CD8-positive, alpha-beta memory T cell (primary cell): ENCODE results near the gene IQCF2. TPM values are rescaled to one million over a fixed set of nuclear protein-coding genes. Genes with fewer than 3 reads are reported as not detected.

Source experiments
- CTCF ChIA-PET: fragments of 350-600 bp; sonication (Branson Sonifier 250); formaldehyde crosslinking; loops from one replicate; lab custom pipeline; 2021; ENCODE audit warnings: antibody characterized with exemption; lab: Charles Lee
- POLR2A ChIA-PET: fragments of 350-600 bp; sonication (Branson Sonifier 250); formaldehyde crosslinking; loops from one replicate; lab custom pipeline; 2021; ENCODE audit warnings: antibody characterized with exemption; lab: Charles Lee
- DNase-seq, 5 donors: peaks; one replicate each; pipeline versions ENCODE4 v3.0.0 to v3.0.0-alpha.2; 2020 to 2022; ENCODE audit warnings: mixed read lengths in 1 of 5
- H3K27ac ChIP-seq: one replicate; pipeline ENCODE4 v1.7.0; 2013; ENCODE audit warnings: low read depth, mild to moderate bottlenecking, low read length, moderate library complexity
- H3K27me3 ChIP-seq: 2 replicates; pipeline ENCODE4 v1.7.0; 2013; ENCODE audit warnings: low read length, mild to moderate bottlenecking; ENCODE audit not compliant: insufficient read depth, poor library complexity, severe bottlenecking
- H3K36me3 ChIP-seq: 2 replicates; pipeline ENCODE4 v1.7.0; 2013; ENCODE audit warnings: mild to moderate bottlenecking, low read length, moderate library complexity; ENCODE audit not compliant: insufficient read depth
- H3K4me1 ChIP-seq: 2 replicates; pipeline ENCODE4 v1.7.0; 2013; ENCODE audit warnings: mild to moderate bottlenecking, low read length, moderate library complexity; ENCODE audit not compliant: insufficient read depth
- H3K4me3 ChIP-seq: 2 replicates; pipeline ENCODE4 v1.7.0; 2013; ENCODE audit warnings: mild to moderate bottlenecking, low read length
- H3K9me3 ChIP-seq: 2 replicates; pipeline ENCODE4 v1.7.0; 2013; ENCODE audit warnings: mild to moderate bottlenecking, low read length
- H3K27ac Mint-ChIP-seq, 8 donors: one replicate each; pipeline ENCODE4 v1.8.0; 2020 to 2021; ENCODE audit warnings: mixed read lengths in 8 of 8, mild to moderate bottlenecking in 6 of 8, inconsistent platforms in 3 of 8, moderate library complexity in 3 of 8
- H3K27me3 Mint-ChIP-seq, 2 donors: one replicate each; pipeline ENCODE4 v1.8.0; 2020 to 2021; ENCODE audit warnings: mixed read lengths in 2 of 2, mild to moderate bottlenecking in 1 of 2, moderate library complexity in 1 of 2
- H3K36me3 Mint-ChIP-seq, 3 donors: one replicate each; pipeline ENCODE4 v1.8.0; 2020 to 2021; ENCODE audit warnings: mixed read lengths in 3 of 3, inconsistent platforms in 1 of 3, mild to moderate bottlenecking in 1 of 3
- H3K4me1 Mint-ChIP-seq, 3 donors: one replicate each; pipeline ENCODE4 v1.8.0; 2020 to 2021; ENCODE audit warnings: mixed read lengths in 3 of 3, inconsistent platforms in 1 of 3, mild to moderate bottlenecking in 1 of 3
- H3K4me3 Mint-ChIP-seq, 7 donors: one replicate each; pipeline ENCODE4 v1.8.0; 2020 to 2021; ENCODE audit warnings: mixed read lengths in 7 of 7, mild to moderate bottlenecking in 6 of 7, moderate library complexity in 4 of 7, inconsistent platforms in 2 of 7
- H3K9me3 Mint-ChIP-seq, 5 donors: one replicate each; pipeline ENCODE4 v1.8.0; 2020 to 2022; ENCODE audit warnings: mixed read lengths in 5 of 5, mild to moderate bottlenecking in 3 of 5, moderate library complexity in 2 of 5, inconsistent platforms in 1 of 5
- polyA plus RNA-seq: library from polyadenylated mRNA; unstranded; fragments of 300-500 nt; fragmentation: Illumina TruSeq; gene quantifications from one replicate; pipeline ENCODE4 v1.2.3, GENCODE V29; 2021
- total RNA-seq, 2 experiments: library from RNA; stranded (reverse); gene quantifications; one replicate each; pipeline ENCODE4 v1.2.3, GENCODE V29; 2021

Gene IQCF2
- total RNA-seq (not detected), polyA plus RNA-seq (not detected)

- Histone ChIP-seq H3K27ac (no peak within 1 kb of the TSS), H3K9me3 (no peaks in the 10 kb centered on the region), H3K27me3 (no peaks in the 10 kb centered on the region), H3K4me1 (no peaks in the 10 kb centered on the region), H3K36me3 (no peaks in the 10 kb centered on the region), H3K4me3 (no peak within 1 kb of the TSS)
- H3K27me3 Mint-ChIP-seq: peaks cover 2 to 28% of the 10 kb centered on the region in 2 donors
- peaks cover 0 to 9% (median 2%) of the 10 kb centered on the region in 3 donors for H3K36me3 Mint-ChIP-seq
- H3K4me3 Mint-ChIP-seq: no peak within 1 kb of the TSS
- no peak for DNase-seq
- peak within 1 kb of the TSS in 1 of 8 donors; percentile 32 for H3K27ac Mint-ChIP-seq
- ChIA-PET POLR2A (no interaction called here), CTCF (no interaction called here)
- H3K9me3 Mint-ChIP-seq: no peaks in the 10 kb centered on the region
- H3K4me1 Mint-ChIP-seq: peaks cover 0 to 8% (median 2%) of the 10 kb centered on the region in 3 donors
Observed at GRCh38 chr3:51860703-51861665, at the start of gene IQCF2. TSS of gene IQCF2 (plus strand) at chr3:51861615. CDS start at chr3:51861667, 52 bp downstream.

DNA sequence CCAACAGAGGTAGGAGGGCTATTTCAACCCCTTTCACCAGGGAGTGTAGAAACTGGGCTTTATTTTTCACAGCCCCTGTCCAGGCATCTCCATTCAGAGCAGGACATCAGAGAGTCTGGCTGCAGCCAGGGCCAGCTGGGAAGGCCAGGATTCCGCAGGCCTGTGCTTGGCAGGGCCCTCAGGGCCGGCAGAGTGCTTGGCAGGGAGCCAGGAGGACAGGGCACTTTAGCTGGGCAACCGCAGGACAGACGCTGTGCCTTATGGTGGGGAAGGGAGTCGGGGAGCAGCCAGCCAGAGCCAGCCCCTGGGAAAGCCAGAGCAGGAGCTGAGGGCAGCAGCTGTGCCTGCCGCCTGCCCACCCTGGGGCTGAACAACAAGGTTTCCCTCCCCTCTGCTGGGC, 47.9 kb upstream of the IQCF2 start:
- peaks cover 21 to 36% of the 10 kb centered on the region in 2 donors for H3K27me3 Mint-ChIP-seq
- POLR2A ChIA-PET: no interaction called here
- Histone ChIP-seq H3K4me1 (no peaks in the 10 kb centered on the region), H3K27ac (no peak overlapping the region), H3K27me3 (no peaks in the 10 kb centered on the region), H3K36me3 (no peaks in the 10 kb centered on the region), H3K4me3 (no peak overlapping the region), H3K9me3 (no peaks in the 10 kb centered on the region)
- CTCF ChIA-PET: no interaction called here
- no peaks in the 10 kb centered on the region for H3K9me3 Mint-ChIP-seq
- no peaks in the 10 kb centered on the region for H3K36me3 Mint-ChIP-seq
- H3K27ac Mint-ChIP-seq: no peak overlapping the region
- no peak for DNase-seq
- H3K4me1 Mint-ChIP-seq: peaks cover 0 to 17% (median 8%) of the 10 kb centered on the region in 3 donors
- H3K4me3 Mint-ChIP-seq: no peak overlapping the region

- no peaks in the 10 kb centered on the region for H3K36me3 Mint-ChIP-seq
- Histone ChIP-seq H3K36me3 (no peaks in the 10 kb centered on the region), H3K4me3 (no peak overlapping the region), H3K4me1 (no peaks in the 10 kb centered on the region), H3K27ac (no peak overlapping the region), H3K27me3 (no peaks in the 10 kb centered on the region), H3K9me3 (no peaks in the 10 kb centered on the region)
- H3K27me3 Mint-ChIP-seq: peaks cover 23 to 38% of the 10 kb centered on the region in 2 donors
- DNase-seq: no peak
- no peak overlapping the region for H3K27ac Mint-ChIP-seq
- peaks cover 0 to 12% (median 5%) of the 10 kb centered on the region in 3 donors for H3K4me1 Mint-ChIP-seq
- ChIA-PET CTCF (no interaction called here), POLR2A (no interaction called here)
- H3K4me3 Mint-ChIP-seq: no peak overlapping the region
- no peaks in the 10 kb centered on the region for H3K9me3 Mint-ChIP-seq
Observed at GRCh38 chr3:51814034-51814433, 47.4 kb upstream of the IQCF2 start.

- CTCF ChIA-PET: no interaction called here
- POLR2A ChIA-PET: no interaction called here
- Mint-ChIP-seq H3K9me3 (no peaks in the 10 kb centered on the region), H3K4me1 (peaks cover 2 to 11% (median 3%) of the 10 kb centered on the region in 3 donors), H3K36me3 (no peaks in the 10 kb centered on the region), H3K27ac (no peak overlapping the region), H3K4me3 (no peak overlapping the region), H3K27me3 (peaks cover 23 to 49% of the 10 kb centered on the region in 2 donors)
- DNase-seq: no peak
- Histone ChIP-seq H3K36me3 (no peaks in the 10 kb centered on the region), H3K27me3 (no peaks in the 10 kb centered on the region), H3K27ac (no peak overlapping the region), H3K4me3 (no peak overlapping the region), H3K9me3 (no peaks in the 10 kb centered on the region), H3K4me1 (no peaks in the 10 kb centered on the region)
Observed at GRCh38 chr3:51815614-51816013, 45.8 kb upstream of the IQCF2 start.

- H3K36me3 Mint-ChIP-seq: peaks cover 0 to 2% (median 1%) of the 10 kb centered on the region in 3 donors
- no peak overlapping the region for H3K4me3 Mint-ChIP-seq
- peaks cover 5 to 10% (median 6%) of the 10 kb centered on the region in 3 donors for H3K4me1 Mint-ChIP-seq
- H3K9me3 Mint-ChIP-seq: peaks cover 0 to 2% (median 2%) of the 10 kb centered on the region in 5 donors
- no peak for DNase-seq
- no peaks in the 10 kb centered on the region for H3K27me3 ChIP-seq
- no peaks in the 10 kb centered on the region for H3K36me3 ChIP-seq
- no peak overlapping the region for H3K27ac Mint-ChIP-seq
- ChIA-PET CTCF (no interaction called here), POLR2A (no interaction called here)
- no peaks in the 10 kb centered on the region for H3K4me1 ChIP-seq
- no peaks in the 10 kb centered on the region for H3K9me3 ChIP-seq
- H3K4me3 ChIP-seq: no peak overlapping the region
- peaks cover 25 to 49% of the 10 kb centered on the region in 2 donors for H3K27me3 Mint-ChIP-seq
- H3K27ac ChIP-seq: no peak overlapping the region
Observed at GRCh38 chr3:51816723-51817122, 44.7 kb upstream of the IQCF2 start.

- Histone ChIP-seq H3K4me1 (no peaks in the 10 kb centered on the region), H3K27me3 (no peaks in the 10 kb centered on the region), H3K36me3 (no peaks in the 10 kb centered on the region), H3K9me3 (no peaks in the 10 kb centered on the region), H3K4me3 (no peak overlapping the region), H3K27ac (no peak overlapping the region)
- Mint-ChIP-seq H3K4me3 (no peak overlapping the region), H3K27me3 (peaks cover 27 to 51% of the 10 kb centered on the region in 2 donors), H3K9me3 (peaks cover 0 to 4% (median 4%) of the 10 kb centered on the region in 5 donors), H3K27ac (no peak overlapping the region), H3K36me3 (peaks cover 0 to 4% (median 3%) of the 10 kb centered on the region in 3 donors), H3K4me1 (peaks cover 5 to 11% (median 8%) of the 10 kb centered on the region in 3 donors)
- ChIA-PET POLR2A (no interaction called here), CTCF (no interaction called here)
- no peak for DNase-seq
Observed at GRCh38 chr3:51817375-51817774, 44.0 kb upstream of the IQCF2 start.

DNA sequence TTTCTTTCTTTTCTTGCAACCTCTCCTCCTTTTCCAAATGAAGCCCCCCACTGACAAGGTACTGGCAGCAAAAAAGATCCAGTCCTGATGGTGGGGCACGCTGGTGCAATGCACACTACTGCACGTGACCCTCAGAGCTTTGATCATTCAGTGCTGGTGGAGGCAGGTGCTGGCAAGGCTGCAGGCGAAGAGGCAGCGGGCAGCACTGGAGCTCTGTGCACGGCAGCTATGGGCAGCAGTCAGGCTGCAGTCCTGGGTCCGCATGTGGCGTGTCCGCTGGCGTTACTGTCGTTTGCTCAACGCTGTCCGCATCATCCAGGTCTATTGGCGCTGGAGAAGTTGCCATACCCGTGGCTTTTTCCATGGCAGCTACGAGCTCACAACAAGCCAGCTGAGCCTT, 42.3 kb upstream of the IQCF2 start:
- H3K9me3 Mint-ChIP-seq: peaks cover 0 to 4% (median 4%) of the 10 kb centered on the region in 5 donors
- Histone ChIP-seq H3K9me3 (no peaks in the 10 kb centered on the region), H3K4me1 (peaks cover 6% of the 10 kb centered on the region), H3K27ac (no peak overlapping the region), H3K27me3 (no peaks in the 10 kb centered on the region), H3K4me3 (no peak overlapping the region), H3K36me3 (no peaks in the 10 kb centered on the region)
- no peak overlapping the region for H3K4me3 Mint-ChIP-seq
- POLR2A ChIA-PET: no interaction called here
- peaks cover 23 to 29% (median 23%) of the 10 kb centered on the region in 3 donors for H3K4me1 Mint-ChIP-seq
- H3K27me3 Mint-ChIP-seq: peaks cover 22 to 57% of the 10 kb centered on the region in 2 donors
- DNase-seq: no peak
- no peak overlapping the region for H3K27ac Mint-ChIP-seq
- H3K36me3 Mint-ChIP-seq: peaks cover 0 to 4% (median 3%) of the 10 kb centered on the region in 3 donors
- CTCF ChIA-PET: no interaction called here

DNA sequence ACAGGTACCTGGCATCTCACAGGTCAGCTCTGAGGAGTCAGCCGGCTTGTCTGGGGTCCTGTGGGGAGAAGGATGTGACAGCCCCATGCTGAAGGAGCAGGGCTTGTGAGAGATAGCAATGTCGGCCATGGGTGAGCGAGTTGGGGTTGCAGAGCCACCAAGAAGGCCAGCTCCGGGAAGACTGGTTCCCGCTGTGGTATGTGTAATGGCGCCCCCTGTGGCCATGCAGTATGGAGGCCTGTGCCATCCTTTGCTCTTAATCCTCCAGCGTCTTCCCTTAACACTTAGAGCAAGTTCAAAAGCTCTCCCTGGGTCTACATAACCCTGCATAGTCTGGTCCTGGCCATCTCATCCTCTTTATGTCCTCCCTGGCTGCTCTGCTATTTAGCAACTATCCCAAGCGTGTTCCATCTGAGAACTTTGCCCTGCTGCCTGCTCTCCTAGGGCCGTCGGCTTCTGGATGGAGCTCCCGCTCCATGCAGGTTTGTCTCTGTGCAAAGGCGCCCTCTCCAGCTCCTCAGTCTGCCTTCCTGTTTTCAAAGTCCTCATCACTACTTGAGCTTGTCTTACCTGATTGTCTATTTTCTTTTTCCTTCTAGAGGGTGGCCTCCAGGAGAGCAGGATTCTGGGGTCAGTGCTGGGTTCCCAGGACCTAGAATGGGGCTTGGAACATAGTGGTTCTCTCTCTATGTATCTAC, 41.6 kb upstream of the IQCF2 start:
- no peak for DNase-seq
- POLR2A ChIA-PET: no interaction called here
- Mint-ChIP-seq H3K27ac (peak overlapping the region in 1 of 8 donors; percentile 6), H3K9me3 (peaks cover 0 to 4% (median 4%) of the 10 kb centered on the region in 5 donors), H3K4me1 (peaks cover 23 to 29% (median 23%) of the 10 kb centered on the region in 3 donors), H3K27me3 (peaks cover 23 to 57% of the 10 kb centered on the region in 2 donors), H3K4me3 (no peak overlapping the region), H3K36me3 (peaks cover 0 to 4% (median 3%) of the 10 kb centered on the region in 3 donors)
- CTCF ChIA-PET: no interaction called here
- Histone ChIP-seq H3K4me1 (peaks cover 6% of the 10 kb centered on the region), H3K4me3 (no peak overlapping the region), H3K27me3 (no peaks in the 10 kb centered on the region), H3K9me3 (no peaks in the 10 kb centered on the region), H3K27ac (no peak overlapping the region), H3K36me3 (no peaks in the 10 kb centered on the region)
